Neural cell (in vitro differentiated cells): ENCODE results near the gene MSH3. TPM values are rescaled to one million over a fixed set of nuclear protein-coding genes. Genes with fewer than 3 reads are reported as not detected.

Experiments
- H2AFZ ChIP-seq: fragments of 200-600, 300-800 bp; sonication (generic), shearing (Covaris generic); 2 replicates; pipeline ENCODE4 v1.6.0; 2014; ENCODE audit warnings: low read depth, mild to moderate bottlenecking, antibody characterized with exemption, low read length, moderate library complexity
- H3F3A ChIP-seq: fragments of 200-600 bp; shearing (Covaris generic); 2 replicates; pipeline ENCODE4 v1.6.1; 2016; ENCODE audit warnings: mild to moderate bottlenecking, moderate library complexity, mixed read lengths, antibody characterized with exemption, low read length; ENCODE audit not compliant: insufficient read depth, poor library complexity, severe bottlenecking
- H3K27ac ChIP-seq: fragments of 200-600, 300-800 bp; sonication (generic), shearing (Covaris generic); 2 replicates; pipeline ENCODE4 v1.5.1; 2014; ENCODE audit warnings: mild to moderate bottlenecking, low read length, moderate library complexity
- H3K27me3 ChIP-seq: fragments of 300-800, 200-600 bp; sonication (generic), shearing (Covaris generic); 2 replicates; pipeline ENCODE4 v1.6.0; 2014; ENCODE audit warnings: mild to moderate bottlenecking, low read depth, low read length, moderate library complexity; ENCODE audit not compliant: insufficient read depth
- H3K36me3 ChIP-seq: fragments of 300-800, 200-600 bp; sonication (generic), shearing (Covaris generic); 2 replicates; pipeline ENCODE4 v1.5.1; 2014; ENCODE audit warnings: mild to moderate bottlenecking, antibody characterized with exemption, low read length, moderate library complexity; ENCODE audit not compliant: insufficient read depth
- H3K4me2 ChIP-seq: fragments of 300-800, 200-600 bp; sonication (generic), shearing (Covaris generic); 2 replicates; pipeline ENCODE4 v1.6.0; 2014; ENCODE audit warnings: mild to moderate bottlenecking, low read length
- H3K4me3 ChIP-seq: fragments of 300-800, 200-600 bp; sonication (generic), shearing (Covaris generic); 2 replicates; pipeline ENCODE4 v1.5.1; 2014; ENCODE audit warnings: mild to moderate bottlenecking, low read length, moderate library complexity
- H3K79me2 ChIP-seq: fragments of 200-600 bp; shearing (Covaris generic); replicated peaks from 2 replicates; pipeline ENCODE4 v1.6.0; 2014; ENCODE audit warnings: mild to moderate bottlenecking, low read length, moderate library complexity; ENCODE audit not compliant: insufficient read depth
- H3K9ac ChIP-seq: fragments of 300-800, 200-600 bp; sonication (generic), shearing (Covaris generic); 2 replicates; pipeline ENCODE4 v1.6.1; 2016; ENCODE audit warnings: mild to moderate bottlenecking, low read length, mixed read lengths
- H3K9me2 ChIP-seq: fragments of 200-600 bp; shearing (Covaris generic); 2 replicates; pipeline ENCODE4 v1.6.1; 2016; ENCODE audit warnings: mild to moderate bottlenecking, low read length, mixed read lengths; ENCODE audit not compliant: insufficient read depth
- H3K9me3 ChIP-seq: fragments of 200-600, 300-800 bp; sonication (generic), shearing (Covaris generic); 2 replicates; pipeline ENCODE4 v1.6.1; 2016; ENCODE audit warnings: mild to moderate bottlenecking, mixed run types, low read length, moderate library complexity, mixed read lengths
- H4K20me1 ChIP-seq: fragments of 200-600 bp; shearing (Covaris generic); 2 replicates; pipeline ENCODE4 v1.6.1; 2016; ENCODE audit warnings: mild to moderate bottlenecking, mixed run types; ENCODE audit not compliant: insufficient read depth
- CTCF ChIP-seq: fragments of 450-650 bp; IDR thresholded peaks from 2 replicates; pipeline ENCODE4 v1.5.1; 2014; ENCODE audit warnings: antibody characterized with exemption, mild to moderate bottlenecking, moderate library complexity; ENCODE audit not compliant: poor library complexity, severe bottlenecking
- EP300 ChIP-seq: fragments of 450-650 bp; conservative IDR thresholded peaks from 2 replicates; pipeline ENCODE4 v1.6.1; 2014; ENCODE audit warnings: antibody characterized with exemption, mild to moderate bottlenecking, moderate library complexity; ENCODE audit not compliant: poor library complexity, severe bottlenecking
- EZH2 ChIP-seq: fragments of 200-600, 300-800 bp; shearing (Covaris generic), sonication (generic); IDR thresholded peaks from 2 replicates; pipeline ENCODE4 v1.6.1; 2014; ENCODE audit warnings: antibody characterized with exemption, low read length, borderline replicate concordance, mild to moderate bottlenecking; ENCODE audit not compliant: insufficient read depth, poor library complexity, severe bottlenecking
- MXI1 ChIP-seq: fragments of 450-650 bp; conservative IDR thresholded peaks from 2 replicates; pipeline ENCODE4 v1.6.1; 2014; ENCODE audit warnings: antibody characterized with exemption, mild to moderate bottlenecking; ENCODE audit not compliant: poor library complexity, severe bottlenecking
- POLR2AphosphoS5 ChIP-seq: IDR thresholded peaks from 2 replicates; pipeline ENCODE4 v1.6.1; 2012
- RAD21 ChIP-seq: fragments of 450-650 bp; conservative IDR thresholded peaks from 2 replicates; pipeline ENCODE4 v1.6.1; 2014; ENCODE audit warnings: antibody characterized with exemption, mild to moderate bottlenecking, moderate library complexity
- REST ChIP-seq: IDR thresholded peaks from 2 replicates; pipeline ENCODE4 v1.6.1; 2012; ENCODE audit warnings: borderline replicate concordance
- SMC3 ChIP-seq: fragments of 450-650 bp; conservative IDR thresholded peaks from 2 replicates; pipeline ENCODE4 v1.6.1; 2014; ENCODE audit warnings: antibody characterized with exemption, mild to moderate bottlenecking, moderate library complexity; ENCODE audit not compliant: poor library complexity
- TAF1 ChIP-seq: IDR thresholded peaks from 2 replicates; pipeline ENCODE4 v1.6.1; 2012; ENCODE audit warnings: low read depth
- polyA plus RNA-seq: library from polyadenylated mRNA; depleted of rRNA; stranded (reverse); fragments of >200 nt; gene quantifications from 2 replicates; pipeline ENCODE4 v1.2.3, GENCODE V29; 2014

Gene MSH3
- polyA plus RNA-seq, 1 donor from 2014 or later: 9.8 TPM

- no peaks in the 10 kb centered on the region for H3K79me2 ChIP-seq
- no peak overlapping the region for H2AFZ ChIP-seq
- no peaks in the 10 kb centered on the region for H3K36me3 ChIP-seq
- H3K4me3 ChIP-seq: no peak overlapping the region
- H3K4me2 ChIP-seq: no peak overlapping the region
- H3K27ac ChIP-seq: no peak overlapping the region
- H3K9me2 ChIP-seq: no peaks in the 10 kb centered on the region
- no peaks in the 10 kb centered on the region for H3F3A ChIP-seq
- no peaks in the 10 kb centered on the region for H4K20me1 ChIP-seq
- H3K9me3 ChIP-seq: no peaks in the 10 kb centered on the region
- no peaks in the 10 kb centered on the region for H3K27me3 ChIP-seq
- no peak for TF ChIP-seq POLR2AphosphoS5
- no peak for TF ChIP-seq TAF1
- no peak for TF ChIP-seq RAD21
- TF ChIP-seq SMC3: no peak
- no peak for TF ChIP-seq EP300
- no peak for TF ChIP-seq CTCF
- no peak for TF ChIP-seq MXI1
- no peak for TF ChIP-seq EZH2
- no peak overlapping the region for H3K9ac ChIP-seq
These were observed 231.0 kb downstream of the MSH3 start for GRCh38 chr5:80885396-80886000.

- Histone ChIP-seq H2AFZ (no peak overlapping the region), H3K9me2 (no peaks in the 10 kb centered on the region), H4K20me1 (no peaks in the 10 kb centered on the region), H3K36me3 (peaks cover 5% of the 10 kb centered on the region), H3K4me3 (no peak overlapping the region), H3K4me2 (no peak overlapping the region), H3K9me3 (no peaks in the 10 kb centered on the region), H3K27ac (no peak overlapping the region), H3K27me3 (no peaks in the 10 kb centered on the region), H3K79me2 (no peaks in the 10 kb centered on the region), H3K9ac (no peak overlapping the region), H3F3A (no peaks in the 10 kb centered on the region)
- TF ChIP-seq EZH2 (no peak), REST (no peak), TAF1 (no peak), RAD21 (no peak), SMC3 (no peak)
These were observed 239.6 kb downstream of the MSH3 start for GRCh38 chr5:80894083-80894482.
